ENCODE data around the gene SPTBN5.

The SPTBN5 gene

DNA sequence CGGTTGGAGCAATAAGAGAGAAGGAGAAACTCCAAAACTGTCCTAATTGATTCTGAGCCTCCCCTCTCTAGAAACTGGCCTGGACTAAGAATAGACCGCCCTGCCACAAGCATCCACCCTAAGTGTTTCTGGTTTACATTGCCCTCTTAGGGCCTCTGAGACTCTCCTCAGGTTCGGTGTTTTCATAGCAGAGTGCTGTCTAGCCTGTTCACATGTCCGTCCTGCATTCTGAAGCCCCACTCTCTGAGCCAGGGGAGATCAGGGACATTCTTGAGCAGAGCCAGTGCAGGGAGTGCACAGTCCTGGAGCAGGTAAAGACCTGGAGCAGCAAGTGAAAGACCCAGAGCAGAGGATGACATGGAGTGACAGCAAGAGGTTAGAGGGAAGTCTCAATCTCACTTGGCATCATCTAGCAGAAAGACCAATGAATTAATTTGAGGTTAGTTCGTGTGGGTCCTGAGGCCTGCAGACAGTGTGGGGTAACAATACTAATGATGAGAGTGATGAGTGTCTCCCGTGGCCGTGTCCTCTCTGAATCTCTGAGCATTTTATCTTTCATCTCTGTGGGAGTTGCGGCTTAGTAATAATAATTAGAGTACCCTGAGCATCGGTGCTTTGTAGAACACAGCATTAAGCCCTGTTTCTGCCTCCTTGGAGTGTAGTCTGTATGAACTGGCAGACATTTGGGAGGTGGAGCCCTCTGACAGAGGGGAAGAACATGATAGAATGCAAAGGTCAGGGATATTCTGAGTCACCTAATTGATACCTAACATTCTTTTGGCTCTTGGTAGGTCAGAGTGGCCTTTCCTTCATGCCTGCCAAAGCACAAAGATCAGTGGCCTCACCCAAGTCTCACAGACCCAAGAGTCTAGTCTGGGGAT, 95.0 kb downstream of the SPTBN5 start:
- DNase-seq (ENCODE audit: low read depth, low spot score): no peak
- H3K4me3 ChIP-seq (ENCODE audit: low read length): no peak overlapping the region

Measured in Jurkat, Clone E6-1 (cell line).